ENCODE data around the gene THOP1. TPM values are rescaled to one million over a fixed set of nuclear protein-coding genes. Genes with fewer than 3 reads are reported as not detected.

Gene THOP1
- total RNA-seq, 1 donor from 2014 or later: 105 TPM

DNA sequence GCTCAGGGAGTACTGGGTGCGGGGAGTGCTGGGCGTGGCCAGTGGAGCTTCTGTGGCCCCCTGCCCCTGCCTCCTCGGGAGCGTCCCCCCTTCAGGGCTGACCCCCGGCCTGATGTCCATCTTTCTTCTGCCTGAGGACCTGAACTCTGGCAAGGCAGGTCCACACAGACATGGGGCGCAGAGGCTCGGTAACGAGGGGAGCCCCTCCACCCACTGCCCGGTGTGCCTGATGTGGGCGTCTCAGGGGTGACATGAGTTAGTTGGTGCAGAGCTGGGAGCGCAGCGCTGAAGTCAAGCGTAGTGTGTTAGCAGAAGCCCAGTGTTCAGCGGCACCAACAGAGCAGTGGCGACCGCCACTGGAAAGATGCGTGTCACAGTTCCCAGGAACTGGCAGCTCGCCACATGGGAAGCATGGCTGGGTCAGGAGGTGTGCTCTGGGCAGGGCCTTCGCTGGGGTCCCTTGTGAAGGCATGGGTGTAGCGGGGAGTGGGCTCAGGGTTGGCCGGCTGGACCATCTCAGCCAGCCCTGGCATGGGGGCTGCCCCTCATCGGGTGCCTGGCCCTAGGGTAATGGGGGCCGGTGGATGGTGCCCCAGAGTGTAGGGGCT is 11.5 kb downstream of the THOP1 start:
- Mint-ChIP-seq H3K36me3 (peaks cover 19% of the 10 kb centered on the region), H3K9me3 (no peaks in the 10 kb centered on the region), H3K4me3 (no peak overlapping the region), H3K27ac (no peak overlapping the region), H3K27me3 (ENCODE audit: insufficient read depth, low read depth) (no peaks in the 10 kb centered on the region), H3K4me1 (no peaks in the 10 kb centered on the region)
- H3K79me2 ChIP-seq (ENCODE audit: low read depth): no peaks in the 10 kb centered on the region
- H3K27me3 ChIP-seq: no peaks in the 10 kb centered on the region
- no peak for DNase-seq (ENCODE audit: low spot score)
- no peak overlapping the region for H2AFZ ChIP-seq (replicated peaks)
- no peaks in the 10 kb centered on the region for H3K9me3 ChIP-seq (ENCODE audit: low read depth)
- H3K9ac ChIP-seq: no peak overlapping the region
- H3K4me3 ChIP-seq: no peak overlapping the region
- no peak overlapping the region for H3K4me2 ChIP-seq
- no peak overlapping the region for H3K27ac ChIP-seq
- H3K36me3 ChIP-seq: no peaks in the 10 kb centered on the region
- H3K4me1 ChIP-seq: no peaks in the 10 kb centered on the region
- H3F3A ChIP-seq (ENCODE audit: low read depth): no peaks in the 10 kb centered on the region
- H4K20me1 ChIP-seq (ENCODE audit: low read depth): peaks cover 12% of the 10 kb centered on the region
- TF ChIP-seq, protein P1, sequence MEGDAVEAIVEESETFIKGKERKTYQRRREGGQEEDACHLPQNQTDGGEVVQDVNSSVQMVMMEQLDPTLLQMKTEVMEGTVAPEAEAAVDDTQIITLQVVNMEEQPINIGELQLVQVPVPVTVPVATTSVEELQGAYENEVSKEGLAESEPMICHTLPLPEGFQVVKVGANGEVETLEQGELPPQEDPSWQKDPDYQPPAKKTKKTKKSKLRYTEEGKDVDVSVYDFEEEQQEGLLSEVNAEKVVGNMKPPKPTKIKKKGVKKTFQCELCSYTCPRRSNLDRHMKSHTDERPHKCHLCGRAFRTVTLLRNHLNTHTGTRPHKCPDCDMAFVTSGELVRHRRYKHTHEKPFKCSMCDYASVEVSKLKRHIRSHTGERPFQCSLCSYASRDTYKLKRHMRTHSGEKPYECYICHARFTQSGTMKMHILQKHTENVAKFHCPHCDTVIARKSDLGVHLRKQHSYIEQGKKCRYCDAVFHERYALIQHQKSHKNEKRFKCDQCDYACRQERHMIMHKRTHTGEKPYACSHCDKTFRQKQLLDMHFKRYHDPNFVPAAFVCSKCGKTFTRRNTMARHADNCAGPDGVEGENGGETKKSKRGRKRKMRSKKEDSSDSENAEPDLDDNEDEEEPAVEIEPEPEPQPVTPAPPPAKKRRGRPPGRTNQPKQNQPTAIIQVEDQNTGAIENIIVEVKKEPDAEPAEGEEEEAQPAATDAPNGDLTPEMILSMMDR (IDR thresholded peaks at IDR 0.05): no peak
- TF ChIP-seq EZH2phosphoT487 (IDR thresholded peaks at IDR 0.05) (no peak), EZH2 (IDR thresholded peaks at IDR 0.05) (no peak)

GRCh38 chr19:2797280-2797679 is 12.0 kb downstream of the THOP1 start:
- Histone ChIP-seq H3K4me1 (no peaks in the 10 kb centered on the region), H3K9ac (no peak overlapping the region), H4K20me1 (ENCODE audit: low read depth) (peaks cover 9% of the 10 kb centered on the region), H3K27ac (no peak overlapping the region), H3K79me2 (ENCODE audit: low read depth) (no peaks in the 10 kb centered on the region), H3K4me3 (no peak overlapping the region), H3K9me3 (ENCODE audit: low read depth) (no peaks in the 10 kb centered on the region), H3K36me3 (no peaks in the 10 kb centered on the region), H2AFZ (replicated peaks) (no peak overlapping the region), H3K27me3 (no peaks in the 10 kb centered on the region), H3K4me2 (no peak overlapping the region), H3F3A (ENCODE audit: low read depth) (no peaks in the 10 kb centered on the region)
- Mint-ChIP-seq H3K27me3 (ENCODE audit: insufficient read depth, low read depth) (no peaks in the 10 kb centered on the region), H3K27ac (no peak overlapping the region), H3K4me1 (no peaks in the 10 kb centered on the region), H3K4me3 (no peak overlapping the region), H3K9me3 (no peaks in the 10 kb centered on the region), H3K36me3 (peaks cover 18% of the 10 kb centered on the region)
- no peak for DNase-seq (ENCODE audit: low spot score)
- no peak for TF ChIP-seq EZH2phosphoT487 (IDR thresholded peaks at IDR 0.05)

- H3K27ac Mint-ChIP-seq: no peak overlapping the region
- H3K4me3 Mint-ChIP-seq: no peak overlapping the region
- H3K36me3 Mint-ChIP-seq: peaks cover 23% of the 10 kb centered on the region
- Histone ChIP-seq H3K4me1 (no peaks in the 10 kb centered on the region), H2AFZ (replicated peaks) (no peak overlapping the region), H3K27ac (no peak overlapping the region), H3K9ac (no peak overlapping the region), H3K36me3 (no peaks in the 10 kb centered on the region), H4K20me1 (ENCODE audit: low read depth) (peaks cover 17% of the 10 kb centered on the region), H3K4me3 (no peak overlapping the region), H3K4me2 (no peak overlapping the region), H3K9me3 (ENCODE audit: low read depth) (no peaks in the 10 kb centered on the region), H3F3A (ENCODE audit: low read depth) (no peaks in the 10 kb centered on the region), H3K79me2 (ENCODE audit: low read depth) (no peaks in the 10 kb centered on the region), H3K27me3 (no peaks in the 10 kb centered on the region)
- TF ChIP-seq, protein P1 (IDR thresholded peaks at IDR 0.05): no peak
- no peak for TF ChIP-seq EZH2 (IDR thresholded peaks at IDR 0.05)
- TF ChIP-seq EZH2phosphoT487 (IDR thresholded peaks at IDR 0.05): no peak
- H3K27me3 Mint-ChIP-seq (ENCODE audit: insufficient read depth, low read depth): no peaks in the 10 kb centered on the region
- no peak for DNase-seq (ENCODE audit: low spot score)
- no peaks in the 10 kb centered on the region for H3K4me1 Mint-ChIP-seq
- no peaks in the 10 kb centered on the region for H3K9me3 Mint-ChIP-seq
These were observed 12.9 kb downstream of the THOP1 start for GRCh38 chr19:2798158-2798685.

- Mint-ChIP-seq H3K4me3 (no peak overlapping the region), H3K9me3 (no peaks in the 10 kb centered on the region), H3K27me3 (ENCODE audit: insufficient read depth, low read depth) (no peaks in the 10 kb centered on the region), H3K27ac (no peak overlapping the region), H3K4me1 (no peaks in the 10 kb centered on the region), H3K36me3 (peaks cover 22% of the 10 kb centered on the region)
- H3K9me3 ChIP-seq (ENCODE audit: low read depth): no peaks in the 10 kb centered on the region
- DNase-seq (ENCODE audit: low spot score): no peak
- H3K36me3 ChIP-seq: no peaks in the 10 kb centered on the region
- no peak overlapping the region for H2AFZ ChIP-seq (replicated peaks)
- H3F3A ChIP-seq (ENCODE audit: low read depth): no peaks in the 10 kb centered on the region
- no peaks in the 10 kb centered on the region for H3K27me3 ChIP-seq
- H3K4me1 ChIP-seq: no peaks in the 10 kb centered on the region
- TF ChIP-seq, protein P1 (IDR thresholded peaks at IDR 0.05): no peak
- TF ChIP-seq EZH2phosphoT487 (IDR thresholded peaks at IDR 0.05) (no peak), EZH2 (IDR thresholded peaks at IDR 0.05) (no peak)
- no peak overlapping the region for H3K4me2 ChIP-seq
- H3K27ac ChIP-seq: no peak overlapping the region
- H4K20me1 ChIP-seq (ENCODE audit: low read depth): peaks cover 17% of the 10 kb centered on the region
- H3K79me2 ChIP-seq (ENCODE audit: low read depth): no peaks in the 10 kb centered on the region
- H3K4me3 ChIP-seq: no peak overlapping the region
- H3K9ac ChIP-seq: no peak overlapping the region
These were observed 13.4 kb downstream of the THOP1 start for GRCh38 chr19:2798733-2799132.

Data from neural progenitor cell (in vitro differentiated cells).